Smooth muscle cell of the brain vasculature (primary cell): ENCODE results near the gene HSPA1B.
"Not testable (repeated sequence)": the region's sequence is repeated elsewhere in the genome, so short reads cannot be mapped to it uniquely, and the experiment has no call there.

ENCODE experiments used
- DNase-seq: peaks from one replicate; pipeline ENCODE4 v3.0.0-alpha.2; 2012; ENCODE audit warnings: low read depth, low spot score

HSPA1B gene

DNA sequence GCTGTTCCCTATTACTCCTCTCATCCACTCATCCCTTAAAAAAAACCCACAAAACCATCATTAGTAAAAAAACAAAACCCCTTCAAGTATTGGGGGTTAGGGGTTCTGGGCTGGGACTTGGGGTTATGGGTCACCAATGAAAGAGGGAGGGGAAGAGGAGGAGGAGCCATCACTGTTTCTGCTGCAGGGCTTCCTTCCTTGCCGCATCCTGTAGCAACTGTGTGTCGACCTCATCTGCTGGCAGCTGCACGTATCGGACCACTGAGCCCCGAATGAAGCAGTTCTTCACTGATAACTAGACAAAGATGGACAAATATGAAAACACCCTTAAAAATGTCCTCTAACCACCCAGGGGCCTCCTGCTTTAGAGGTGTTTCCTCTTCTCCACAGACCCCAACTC is 29.9 kb upstream of the HSPA1B start:
- no peak for DNase-seq

- no peak for DNase-seq
These were observed 27.8 kb upstream of the HSPA1B start for GRCh38 chr6:31799781-31800180.

GRCh38 chr6:31801031-31801927 is 26.3 kb upstream of the HSPA1B start:
- DNase-seq: not testable (repeated sequence)

DNA sequence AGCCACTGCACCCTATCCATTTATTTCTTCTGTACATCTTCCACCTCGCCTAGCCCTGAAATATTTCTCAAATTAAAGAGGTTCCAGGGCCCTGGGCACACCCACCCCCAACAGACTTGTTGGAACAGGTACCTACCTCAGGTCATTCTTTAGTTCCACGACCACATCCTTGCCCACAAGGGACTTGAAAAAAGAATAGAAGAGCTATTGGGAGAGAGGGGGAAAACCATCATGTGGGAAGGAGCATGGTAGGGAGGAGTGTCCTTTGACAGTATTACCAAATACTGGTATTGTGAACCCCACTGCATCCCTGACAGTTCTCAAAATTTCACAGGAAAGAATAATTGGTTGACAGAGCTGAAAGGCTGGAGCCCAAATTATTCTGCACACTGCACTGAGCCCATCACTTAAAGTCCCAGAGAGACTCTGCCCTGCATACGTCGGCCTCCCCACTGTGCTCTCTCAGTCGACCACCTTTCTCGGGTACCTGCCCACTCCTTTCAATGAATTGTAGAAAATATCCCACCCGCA is 21.5 kb upstream of the HSPA1B start:
- DNase-seq: no peak

- DNase-seq: peak; percentile 89
These were observed 20.9 kb upstream of the HSPA1B start, which contains the start of gene LSM2 for GRCh38 chr6:31806470-31807272. TSS of gene LSM2 (minus strand) at chr6:31806966. CDS start at chr6:31806757, 209 bp downstream.

GRCh38 chr6:31808599-31808998 is 18.9 kb upstream of the HSPA1B start:
- DNase-seq: not testable (repeated sequence)

DNA sequence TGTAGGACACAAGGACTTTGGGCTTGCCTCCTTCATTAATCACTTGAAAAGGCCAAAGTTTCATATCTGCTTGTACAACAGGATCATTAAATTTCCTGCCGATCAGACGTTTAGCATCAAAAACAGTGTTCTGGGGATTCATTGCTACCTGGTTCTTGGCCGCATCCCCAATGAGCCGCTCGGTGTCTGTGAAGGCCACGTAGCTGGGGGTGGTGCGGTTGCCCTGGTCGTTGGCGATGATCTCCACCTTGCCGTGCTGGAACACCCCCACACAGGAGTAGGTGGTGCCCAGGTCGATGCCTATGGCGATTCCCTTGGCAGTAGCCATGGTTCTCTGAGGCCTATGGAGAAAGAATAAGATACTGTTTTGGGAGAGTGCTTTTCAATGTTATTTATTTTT is 15.9 kb upstream of the HSPA1B start:
- no peak for DNase-seq

DNA sequence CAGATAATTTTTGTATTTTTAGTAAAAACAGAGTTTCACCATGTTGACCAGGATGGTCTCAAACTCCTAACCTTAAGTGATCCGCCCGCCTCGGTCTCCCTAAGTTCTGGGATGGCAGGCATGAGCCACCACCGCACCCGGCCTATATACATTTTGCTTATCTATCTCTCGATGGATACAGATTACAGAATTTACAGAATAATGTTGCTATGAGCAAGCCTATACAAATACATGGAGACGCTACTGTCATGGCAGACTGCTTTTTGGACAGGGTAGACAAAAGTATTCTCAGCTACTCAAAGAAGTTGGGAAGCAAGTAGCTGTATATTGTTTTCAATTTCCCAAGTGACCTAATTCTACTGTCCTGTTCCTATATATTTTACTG is 14.1 kb upstream of the HSPA1B start:
- DNase-seq: no peak

DNA sequence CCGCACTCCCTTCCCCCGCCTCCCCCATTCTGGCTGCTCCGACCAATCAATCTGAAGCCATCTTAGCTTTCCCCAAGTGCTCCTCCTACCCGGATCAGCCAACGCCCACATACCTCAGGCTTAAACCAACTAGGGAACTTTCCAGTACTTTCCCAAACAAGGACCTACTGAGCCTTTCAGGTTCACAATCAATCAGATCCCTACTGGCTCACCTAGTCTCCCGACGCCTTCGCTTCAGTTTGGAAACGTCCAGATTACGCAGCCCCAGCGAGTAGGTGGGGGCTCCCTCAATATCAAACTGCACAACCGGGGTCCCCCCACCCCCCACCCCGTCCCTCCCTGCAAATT is 12.9 kb upstream of the HSPA1B start:
- no peak for DNase-seq

DNA sequence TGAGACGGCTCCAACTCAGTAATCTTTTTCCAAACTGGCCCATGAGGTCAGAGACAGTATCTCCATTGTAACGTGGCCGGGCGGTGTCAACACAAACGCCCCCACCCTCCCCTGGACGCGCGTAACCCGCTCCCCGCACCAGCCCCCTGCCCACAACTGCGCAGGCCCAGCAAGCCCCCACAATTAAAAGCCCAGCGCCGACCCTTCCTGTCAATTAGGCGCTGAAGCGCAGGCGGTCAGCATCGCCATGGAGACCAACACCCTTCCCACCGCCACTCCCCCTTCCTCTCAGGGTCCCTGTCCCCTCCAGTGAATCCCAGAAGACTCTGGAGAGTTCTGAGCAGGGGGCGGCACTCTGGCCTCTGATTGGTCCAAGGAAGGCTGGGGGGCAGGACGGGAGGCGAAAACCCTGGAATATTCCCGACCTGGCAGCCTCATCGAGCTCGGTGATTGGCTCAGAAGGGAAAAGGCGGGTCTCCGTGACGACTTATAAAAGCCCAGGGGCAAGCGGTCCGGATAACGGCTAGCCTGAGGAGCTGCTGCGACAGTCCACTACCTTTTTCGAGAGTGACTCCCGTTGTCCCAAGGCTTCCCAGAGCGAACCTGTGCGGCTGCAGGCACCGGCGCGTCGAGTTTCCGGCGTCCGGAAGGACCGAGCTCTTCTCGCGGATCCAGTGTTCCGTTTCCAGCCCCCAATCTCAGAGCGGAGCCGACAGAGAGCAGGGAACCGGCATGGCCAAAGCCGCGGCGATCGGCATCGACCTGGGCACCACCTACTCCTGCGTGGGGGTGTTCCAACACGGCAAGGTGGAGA is 12.3 kb upstream of the HSPA1B start, which contains the start of the genes HSPA1A and HSPA1L:
Gene HSPA1A, plus strand, starts transcription at position 519 of the 814 bp plus-strand sequence. Its CDS starts 214 bp downstream, at position 733.
Gene HSPA1L, minus strand, starts transcription at position 259 of the 814 bp plus-strand sequence. CDS start 3,311 bp downstream, outside the sequence.
- no peak for DNase-seq

- DNase-seq: not testable (repeated sequence)
These were observed 10.2 kb upstream of the HSPA1B start for GRCh38 chr6:31817133-31817928.

DNA sequence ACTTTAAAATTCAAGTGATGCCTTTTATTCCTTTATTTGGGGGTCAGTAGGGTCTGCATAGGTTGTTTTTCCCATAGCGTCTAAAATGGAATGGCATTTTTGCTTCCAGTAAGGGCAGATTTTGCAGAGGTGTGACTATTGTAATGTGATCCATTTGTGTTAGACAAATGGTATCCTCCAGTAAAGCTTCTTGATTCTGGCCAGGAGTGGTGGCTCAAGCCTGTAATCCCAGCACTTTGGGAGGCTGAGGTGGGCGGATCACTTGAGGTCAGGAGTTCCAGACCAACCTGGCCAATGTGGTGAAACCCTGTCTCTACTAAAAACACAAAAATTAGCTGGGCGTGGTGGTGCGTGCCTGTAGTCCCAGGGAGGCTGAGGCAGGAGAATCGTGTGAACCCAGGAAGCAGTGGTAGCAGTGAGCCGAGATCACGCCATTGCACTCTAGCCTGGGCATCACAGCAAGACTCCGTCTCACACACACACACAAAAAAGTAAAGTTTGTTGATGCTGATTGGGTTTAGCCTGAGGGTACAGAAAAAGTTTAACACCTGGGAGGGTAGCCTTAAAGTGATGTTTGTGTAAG is 9.5 kb upstream of the HSPA1B start:
- DNase-seq: not testable (repeated sequence)

DNA sequence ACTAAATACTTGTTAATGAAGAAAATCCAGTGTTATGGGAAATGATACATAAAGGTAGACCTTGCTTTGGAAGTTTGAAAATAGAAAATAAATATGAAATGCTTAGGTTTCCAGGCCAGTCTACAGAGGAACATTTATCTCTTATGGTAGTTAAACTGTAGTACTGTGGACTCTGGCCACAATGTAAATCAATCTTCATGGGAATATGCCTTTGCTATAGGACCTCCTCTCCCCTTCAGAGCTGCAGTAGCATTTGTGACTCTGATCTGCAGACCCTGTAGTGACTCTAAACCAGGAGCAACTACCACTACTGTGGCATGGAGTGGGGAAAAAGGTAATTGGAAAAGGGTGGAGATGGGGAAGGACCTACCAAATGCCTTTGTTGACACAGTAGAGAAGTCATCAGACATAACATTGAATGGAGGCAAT is 7.7 kb upstream of the HSPA1B start:
- DNase-seq: no peak

- not testable (repeated sequence) for DNase-seq
These were observed 7.1 kb upstream of the HSPA1B start for GRCh38 chr6:31820399-31820798.

DNA sequence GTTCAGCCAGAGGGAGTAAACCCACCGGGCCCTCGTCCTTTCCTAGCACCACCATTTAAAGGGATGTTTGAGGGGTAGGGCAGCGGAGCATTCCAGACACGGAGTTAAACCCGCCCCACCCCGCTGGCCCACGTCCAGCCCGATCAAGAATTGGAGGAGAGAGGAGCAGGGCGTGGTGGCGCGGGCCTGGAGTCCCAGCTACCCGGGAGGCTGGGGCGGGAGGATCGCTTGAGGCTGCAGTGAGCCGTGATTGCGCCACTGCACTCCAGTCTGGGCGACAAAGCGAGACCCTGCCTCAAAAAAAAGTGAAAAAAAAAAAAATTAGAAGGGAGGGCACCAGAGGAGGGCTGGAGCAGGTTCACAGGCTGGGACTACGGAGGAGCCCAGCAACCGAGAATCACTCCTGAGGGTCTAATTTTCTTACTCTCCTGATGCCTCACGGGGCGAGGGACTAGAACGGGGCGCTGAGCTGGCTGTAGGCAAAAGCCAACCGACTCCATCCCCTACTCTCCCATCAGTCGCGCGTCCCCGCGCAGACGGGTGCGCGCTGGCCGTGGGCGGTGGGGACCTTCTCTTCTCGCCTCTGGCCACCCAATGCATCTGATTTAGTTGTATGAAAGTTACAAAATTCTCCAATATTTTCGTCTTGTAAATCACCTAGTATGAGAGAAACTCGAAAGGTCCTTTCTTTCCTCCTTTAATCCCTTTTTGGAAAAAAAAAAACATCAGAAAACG is 6.1 kb upstream of the HSPA1B start:
- no peak for DNase-seq

DNA sequence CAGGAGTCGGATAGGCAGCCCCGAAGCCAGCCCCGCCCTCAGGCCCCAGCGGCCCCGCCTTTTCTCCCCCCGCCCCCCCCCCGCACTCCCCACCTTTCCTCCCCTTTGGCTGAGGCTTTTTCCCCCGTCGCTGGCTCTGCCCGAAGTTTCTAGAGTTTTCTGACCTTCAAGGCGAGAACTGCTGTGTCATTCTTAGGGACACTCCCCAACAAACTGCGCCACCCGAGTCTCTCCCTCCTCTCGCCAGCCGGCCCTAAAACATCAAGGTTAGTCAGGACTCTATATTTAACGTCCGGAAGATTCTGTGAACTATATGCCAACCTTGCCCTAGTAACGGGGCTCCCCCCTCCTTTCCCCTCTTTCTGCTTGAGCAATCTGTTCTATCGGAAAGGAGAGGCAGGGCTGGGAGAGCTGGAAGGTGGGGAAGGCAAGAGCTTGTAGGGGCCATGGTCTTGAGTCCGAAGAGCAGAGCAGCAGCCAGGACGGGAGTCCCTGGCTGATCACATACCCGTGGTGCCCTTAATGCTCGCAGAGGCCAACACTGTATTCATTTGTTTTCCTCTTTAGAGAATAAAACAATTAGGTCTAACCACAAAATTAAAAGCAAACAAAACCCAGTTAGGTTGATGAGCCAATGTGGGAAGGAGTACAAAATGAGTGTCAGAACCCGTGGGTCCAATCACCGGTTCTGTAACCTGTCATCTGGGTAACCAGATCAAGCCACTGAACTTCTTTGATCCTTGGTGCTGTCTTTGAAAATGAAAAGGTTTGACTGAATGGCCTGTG is 5.3 kb upstream of the HSPA1B start:
- no peak for DNase-seq

DNA sequence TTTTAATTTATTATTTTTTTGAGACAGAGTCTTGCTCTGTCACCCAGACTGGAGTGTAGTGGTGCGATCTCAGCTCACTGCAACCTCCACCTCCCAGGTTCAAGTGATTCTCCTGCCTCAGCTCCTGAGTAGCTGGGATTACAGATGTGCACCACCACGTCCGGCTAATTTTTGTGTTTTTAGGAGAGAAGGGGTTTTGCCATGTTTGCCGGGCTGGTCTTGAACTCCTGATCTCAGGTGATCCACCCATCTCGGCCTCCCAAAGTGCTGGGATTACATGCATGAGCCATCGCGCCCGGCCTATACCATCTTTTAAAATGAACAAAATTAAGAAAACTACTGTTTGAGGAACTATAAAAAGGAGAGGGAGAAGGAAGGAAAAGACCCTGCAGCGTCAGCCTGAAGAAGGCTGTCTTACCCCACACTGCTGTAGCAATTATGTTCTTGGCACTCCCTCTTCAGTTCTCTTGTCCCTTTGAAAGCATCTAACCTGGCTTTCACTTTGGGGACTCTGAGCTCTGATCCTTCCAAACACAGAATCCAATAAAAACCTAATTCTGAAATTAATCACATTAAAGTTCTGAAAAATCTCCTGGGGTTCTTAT is 3.8 kb upstream of the HSPA1B start:
- not testable (repeated sequence) for DNase-seq

- DNase-seq: no peak
These were observed 2.0 kb upstream of the HSPA1B start for GRCh38 chr6:31825553-31825952.
